Left forelimb (tissue), 1 donor: ENCODE data around the gene PTRH2.
"Not testable (repeated sequence)": the region's sequence is repeated elsewhere in the genome, so short reads cannot be mapped to it uniquely, and the experiment has no call there.

Experiments used
- DNase-seq: peaks from one replicate; pipeline ENCODE4 v3.0.0-alpha.2; 2018; ENCODE audit warnings: low spot score

The PTRH2 gene

GRCh38 chr17:59707149-59707970 lies at the start of gene PTRH2, which contains the start of gene VMP1:
PTRH2 (minus strand) TSS chr17:59707430; CDS start chr17:59697978, 9,452 bp downstream.
VMP1 (plus strand) TSS chr17:59707654; CDS start chr17:59731447, 23,793 bp downstream.
- peak; percentile 98 for DNase-seq

- no peak for DNase-seq
Observed at GRCh38 chr17:59756236-59756818, 49.1 kb upstream of the PTRH2 start.

- DNase-seq: not testable (repeated sequence)
Observed at GRCh38 chr17:59755069-59755468, 47.8 kb upstream of the PTRH2 start.

GRCh38 chr17:59754552-59754951 lies 47.3 kb upstream of the PTRH2 start:
- DNase-seq: no peak

GRCh38 chr17:59753522-59754467 lies 46.6 kb upstream of the PTRH2 start:
- DNase-seq: no peak

- no peak for DNase-seq
Observed at GRCh38 chr17:59752922-59753321, 45.7 kb upstream of the PTRH2 start.

- DNase-seq: no peak
Observed at GRCh38 chr17:59752446-59752845, 45.2 kb upstream of the PTRH2 start.

GRCh38 chr17:59751955-59752413 lies 44.8 kb upstream of the PTRH2 start:
- no peak for DNase-seq

GRCh38 chr17:59748591-59748990 lies 41.4 kb upstream of the PTRH2 start:
- DNase-seq: no peak

GRCh38 chr17:59746849-59747445 lies 39.7 kb upstream of the PTRH2 start:
- no peak for DNase-seq

GRCh38 chr17:59745040-59745439 lies 37.8 kb upstream of the PTRH2 start:
- no peak for DNase-seq

GRCh38 chr17:59743842-59744241 lies 36.6 kb upstream of the PTRH2 start:
- DNase-seq: no peak

GRCh38 chr17:59737324-59737723 lies 30.1 kb upstream of the PTRH2 start:
- no peak for DNase-seq

GRCh38 chr17:59734226-59734625 lies 27.0 kb upstream of the PTRH2 start:
- DNase-seq: no peak

GRCh38 chr17:59733697-59734096 lies 26.5 kb upstream of the PTRH2 start:
- no peak for DNase-seq

GRCh38 chr17:59730268-59730834 lies 23.1 kb upstream of the PTRH2 start:
- no peak for DNase-seq

- no peak for DNase-seq
Observed at GRCh38 chr17:59727817-59728533, 20.7 kb upstream of the PTRH2 start.

- no peak for DNase-seq
Observed at GRCh38 chr17:59725691-59726090, 18.5 kb upstream of the PTRH2 start.

GRCh38 chr17:59723607-59724006 lies 16.4 kb upstream of the PTRH2 start:
- no peak for DNase-seq

GRCh38 chr17:59723041-59723440 lies 15.8 kb upstream of the PTRH2 start:
- DNase-seq: no peak

GRCh38 chr17:59722623-59723022 lies 15.4 kb upstream of the PTRH2 start:
- no peak for DNase-seq
